NOMO-1 treated with DMSO at 0.1 percent for 48 hours (cell line): Measurements from ENCODE around the gene CNDP2.
"Not testable (repeated sequence)": the region's sequence is repeated elsewhere in the genome, so short reads cannot be mapped to it uniquely, and the experiment has no call there.

Experiments
- DNase-seq: peaks from one replicate; lab custom pipeline; 2025; ENCODE audit not compliant: unreplicated experiment; lab: John Stamatoyannopoulos, UW

CNDP2 gene

DNA sequence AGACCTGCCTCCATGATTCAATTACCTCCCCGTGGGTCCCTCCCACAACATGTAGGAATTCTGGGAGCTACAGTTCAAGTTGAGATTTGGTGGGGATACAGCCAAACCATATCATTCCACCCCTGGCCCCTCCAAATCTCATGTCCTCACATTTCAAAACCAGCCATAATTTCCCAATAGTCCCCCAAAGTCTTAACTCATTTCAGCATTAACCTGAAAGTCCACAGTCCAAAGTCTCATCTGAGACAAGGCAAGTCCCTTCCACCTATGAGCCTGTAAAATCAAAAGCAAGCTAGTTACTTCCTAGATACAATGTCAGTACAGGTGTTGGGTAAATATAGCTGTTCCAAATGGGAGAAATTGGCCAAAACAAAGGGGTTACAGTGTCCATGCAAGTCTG is 69.0 kb downstream of the CNDP2 start:
- not testable (repeated sequence) for DNase-seq

DNA sequence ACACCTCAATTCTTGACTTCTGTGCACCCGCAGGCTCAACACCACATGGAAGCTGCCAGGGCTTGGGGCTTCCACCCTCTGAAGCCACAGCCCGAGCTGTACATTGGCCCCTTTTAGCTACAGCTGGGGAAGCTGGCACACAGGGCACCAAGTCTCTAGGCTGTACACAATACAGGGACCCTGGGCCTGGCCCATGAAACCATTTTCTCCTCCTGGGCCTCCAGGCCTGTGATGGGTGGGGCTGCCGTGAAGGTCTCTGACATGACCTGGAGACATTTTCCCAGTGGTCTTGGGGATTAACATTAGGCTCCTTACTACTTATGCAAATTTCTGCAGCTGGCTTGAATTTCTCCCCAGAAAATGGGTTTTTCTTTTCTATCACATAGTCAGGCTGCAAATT is 69.8 kb downstream of the CNDP2 start:
- not testable (repeated sequence) for DNase-seq

DNA sequence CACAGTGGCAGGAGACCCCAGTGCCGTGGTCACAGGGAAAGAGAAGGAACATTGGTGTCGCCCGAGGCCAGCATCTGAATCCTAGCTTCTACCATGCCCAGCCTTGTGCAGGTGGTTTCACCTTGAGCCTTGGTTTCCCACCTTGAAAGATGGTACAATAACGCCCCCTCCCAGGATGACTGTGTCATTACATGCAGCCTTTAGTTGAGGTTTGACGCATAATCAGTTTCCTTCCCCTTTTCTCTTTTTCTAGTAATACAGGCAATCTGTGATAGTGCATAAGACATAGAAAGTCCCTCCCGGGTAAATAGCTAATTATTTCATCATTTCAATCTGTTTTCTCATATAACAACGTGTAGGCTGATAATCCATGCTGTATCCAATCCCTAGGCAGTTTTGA is 71.7 kb downstream of the CNDP2 start:
- peak; percentile 64 for DNase-seq

DNA sequence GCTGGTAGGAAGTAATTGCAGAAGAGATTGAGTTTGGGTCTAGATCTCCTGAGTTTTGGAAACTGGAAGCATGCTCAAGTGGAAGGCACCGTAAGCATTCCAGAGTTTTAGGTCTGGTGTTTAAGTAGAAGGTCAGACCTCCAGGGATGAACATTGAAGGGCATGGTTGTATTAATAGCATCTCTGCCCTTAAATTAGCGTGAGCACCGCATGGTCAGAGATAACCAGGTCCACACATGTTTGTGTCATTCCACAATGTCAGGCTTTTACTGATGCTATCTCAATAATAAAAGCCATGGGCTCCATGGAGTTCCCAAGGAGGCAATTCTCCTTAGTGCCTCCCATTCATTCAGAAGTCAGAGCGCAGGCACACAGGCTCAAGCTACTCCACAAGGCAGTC is 73.2 kb downstream of the CNDP2 start:
- no peak for DNase-seq

DNA sequence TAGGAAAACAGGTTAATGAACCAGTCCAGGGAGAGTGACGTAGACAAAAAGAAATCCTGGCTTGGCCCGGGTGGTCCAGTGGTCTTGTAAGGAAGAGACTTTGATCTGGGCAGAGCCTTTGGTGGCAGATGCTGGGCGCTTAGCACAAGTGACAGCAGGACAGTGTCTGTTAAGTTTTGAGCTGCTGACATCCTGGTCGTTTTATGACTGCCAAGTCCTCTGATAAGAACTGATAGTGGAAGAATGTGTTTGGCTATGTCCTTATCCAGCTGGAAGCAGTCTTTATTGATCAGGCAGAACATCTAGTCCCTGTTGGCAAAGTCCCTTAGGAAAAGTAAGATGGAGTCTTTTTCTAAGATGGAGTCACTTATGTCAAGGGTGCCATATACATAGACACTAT is 74.1 kb downstream of the CNDP2 start:
- no peak for DNase-seq

DNA sequence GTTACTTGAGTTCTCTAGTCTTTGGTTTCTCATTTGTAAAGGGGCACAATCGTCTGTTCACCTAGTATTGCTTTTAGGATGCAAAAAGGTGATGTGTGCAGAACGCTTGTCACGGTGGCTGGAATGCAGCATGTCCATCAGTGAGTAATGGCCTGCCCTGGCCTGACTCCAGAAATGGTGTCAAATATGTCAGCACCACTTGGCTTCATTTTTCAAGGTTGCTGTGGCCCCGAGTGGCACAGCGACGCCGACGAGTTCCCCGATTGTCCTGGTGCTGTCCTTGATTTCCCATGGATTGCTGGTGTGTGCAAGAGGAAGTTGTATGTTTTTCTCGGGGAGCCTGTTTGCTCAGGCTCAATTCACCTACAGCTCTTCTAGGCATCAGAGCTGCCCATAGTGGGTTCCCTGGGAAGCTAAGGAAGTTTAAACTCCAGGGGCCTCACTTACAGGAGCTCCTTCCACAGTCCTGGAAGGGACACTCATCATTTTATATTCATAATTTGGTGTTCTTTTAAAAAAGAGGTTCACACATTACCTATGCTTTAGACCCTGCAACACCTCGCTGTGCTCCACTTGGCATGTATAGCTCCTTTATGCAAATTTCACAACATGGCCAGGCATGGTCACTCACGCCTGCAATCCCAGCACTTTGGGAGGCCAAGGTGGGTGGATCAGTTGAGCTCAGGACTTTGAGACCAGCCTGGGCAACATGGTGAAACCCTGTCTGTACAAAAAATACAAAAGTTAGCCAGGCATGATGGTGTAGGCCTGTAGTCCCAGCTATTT is 75.9 kb downstream of the CNDP2 start:
- no peak for DNase-seq

DNA sequence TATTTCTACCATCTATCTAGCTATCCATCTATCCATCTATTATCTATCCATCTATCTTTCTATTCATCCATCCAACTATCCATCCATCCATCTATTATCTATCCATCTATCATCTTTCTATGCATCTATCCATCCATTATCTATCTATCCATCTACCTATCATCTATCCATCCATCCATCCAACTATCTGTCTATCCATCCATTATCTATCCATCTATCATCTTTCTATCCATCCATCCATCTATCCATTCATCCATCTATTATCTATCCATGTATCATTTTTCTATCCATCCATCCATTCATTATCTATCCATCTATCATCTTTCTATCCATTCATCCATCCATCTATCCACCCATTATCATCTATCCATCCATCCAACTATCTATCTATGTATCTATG is 76.9 kb downstream of the CNDP2 start:
- DNase-seq, result no peak
